Brain microvascular endothelial cell (primary cell): ENCODE results near the gene SUCLG2.

Experiments
- DNase-seq: peaks from one replicate; pipeline ENCODE4 v3.0.0-alpha.2; 2020
- H3K27ac ChIP-seq: fragments of 250-450 bp; sonication (Bioruptor Pico); 2 replicates; pipeline ENCODE4 v1.5.1; 2020; ENCODE audit warnings: mild to moderate bottlenecking, moderate library complexity
- H3K27me3 ChIP-seq: fragments of 250-450 bp; sonication (Bioruptor Pico); replicated peaks from 2 replicates; pipeline ENCODE4 v1.5.1; 2020; ENCODE audit warnings: mild to moderate bottlenecking
- H3K36me3 ChIP-seq: fragments of 250-450 bp; sonication (Bioruptor Pico); replicated peaks from 2 replicates; pipeline ENCODE4 v1.5.1; 2020; ENCODE audit warnings: mild to moderate bottlenecking
- H3K4me3 ChIP-seq: 2 replicates; pipeline ENCODE4 v1.5.1; 2011; ENCODE audit warnings: low read depth, mild to moderate bottlenecking, control low read depth, low read length, moderate library complexity
- CTCF ChIP-seq: IDR thresholded peaks from 2 replicates; pipeline ENCODE4 v1.5.1; 2011; ENCODE audit warnings: low read depth, mild to moderate bottlenecking, moderate library complexity, low read length, control low read depth, inconsistent platforms; ENCODE audit errors: missing control alignments
- in situ Hi-C: cut with HindIII; loops from 2 replicates; pipeline ENCODE4 v1.10.0; 2017; ENCODE audit warnings: low sequenced_read_pairs, low pct_ligation_motif_present

Gene SUCLG2

GRCh38 chr3:67329358-67329757 lies 325.1 kb downstream of the SUCLG2 start:
- Histone ChIP-seq H3K36me3 (no peaks in the 10 kb centered on the region), H3K4me3 (no peak overlapping the region), H3K27me3 (no peaks in the 10 kb centered on the region), H3K27ac (no peak overlapping the region)
- DNase-seq = no peak
- in situ Hi-C loops = no loop called here
- no peak for TF ChIP-seq CTCF

GRCh38 chr3:67327582-67327981 lies 326.8 kb downstream of the SUCLG2 start:
- TF ChIP-seq CTCF = no peak
- Histone ChIP-seq H3K36me3 (no peaks in the 10 kb centered on the region), H3K4me3 (no peak overlapping the region), H3K27me3 (no peaks in the 10 kb centered on the region), H3K27ac (no peak overlapping the region)
- DNase-seq = no peak
- in situ Hi-C loops = no loop called here

- Histone ChIP-seq H3K27ac (no peak overlapping the region), H3K36me3 (no peaks in the 10 kb centered on the region), H3K27me3 (no peaks in the 10 kb centered on the region), H3K4me3 (no peak overlapping the region)
- TF ChIP-seq CTCF = no peak
- in situ Hi-C loops = no loop called here
- no peak for DNase-seq
Observed at GRCh38 chr3:67325231-67325630, 329.2 kb downstream of the SUCLG2 start.
